ENCODE results near the gene CEACAM21. TPM values are rescaled to one million over a fixed set of nuclear protein-coding genes. Genes with fewer than 3 reads are reported as not detected.

CEACAM21 gene
- total and polyA plus RNA-seq, 2 experiments from 2014 or later, result 2.2 to 2.8 TPM

DNA sequence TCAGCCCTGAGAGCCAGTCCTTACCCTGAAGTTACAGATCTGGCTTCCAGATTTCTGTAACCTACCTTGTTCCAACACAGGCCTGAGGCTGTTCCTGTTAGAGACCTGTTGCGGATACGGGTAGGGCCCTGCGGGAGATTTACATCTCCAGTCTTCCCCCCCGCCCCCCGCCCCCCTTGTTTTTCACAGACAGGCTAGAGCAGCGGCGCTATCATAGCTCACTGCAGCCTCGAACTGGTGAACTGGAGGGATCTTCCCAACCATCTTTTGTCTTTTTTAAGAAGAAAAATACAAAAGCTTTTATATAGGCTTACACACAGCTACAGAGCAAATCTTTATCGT lies 10.6 kb upstream of the CEACAM21 start:
- Histone ChIP-seq H3K36me3 (no peaks in the 10 kb centered on the region), H3K4me3 (peak overlapping the region; percentile 14), H3K4me1 (ENCODE audit: low read depth) (no peaks in the 10 kb centered on the region), H3K9me3 (ENCODE audit: low read depth) (no peaks in the 10 kb centered on the region), H3K27me3 (no peaks in the 10 kb centered on the region), H3K27ac (no peak overlapping the region)
- no peak for DNase-seq (ENCODE audit: low read depth in 1 of 2, low spot score in 1 of 2)
- TF ChIP-seq CTCF (IDR thresholded peaks at IDR 0.05; ENCODE audit: low read depth, low read length), result no peak

DNA sequence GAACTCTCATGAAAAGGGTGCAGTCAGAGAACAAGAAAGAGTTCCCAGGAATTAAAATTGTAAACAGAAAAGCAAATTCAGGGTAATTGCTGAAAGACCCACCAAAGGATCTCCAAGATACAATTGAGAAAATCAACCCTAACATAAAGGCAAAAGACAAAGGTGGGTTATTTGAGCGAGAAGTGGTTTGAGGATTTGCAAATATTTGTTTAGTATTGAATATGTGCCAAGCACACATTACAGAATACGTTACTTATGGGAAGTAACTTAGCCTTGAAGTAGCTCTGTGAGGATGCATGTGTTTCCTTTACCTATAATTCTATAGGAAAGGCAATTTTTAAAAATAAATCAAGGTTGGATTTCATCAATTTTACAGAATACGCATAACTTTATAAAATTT lies 10.0 kb upstream of the CEACAM21 start:
- no peak for TF ChIP-seq CTCF (IDR thresholded peaks at IDR 0.05; ENCODE audit: low read depth, low read length)
- H3K9me3 ChIP-seq (ENCODE audit: low read depth), result no peaks in the 10 kb centered on the region
- DNase-seq (ENCODE audit: low read depth in 1 of 2, low spot score in 1 of 2), result no peak
- H3K36me3 ChIP-seq, result no peaks in the 10 kb centered on the region
- H3K4me1 ChIP-seq (ENCODE audit: low read depth), result no peaks in the 10 kb centered on the region
- H3K27ac ChIP-seq, result no peak overlapping the region
- no peak overlapping the region for H3K4me3 ChIP-seq
- no peaks in the 10 kb centered on the region for H3K27me3 ChIP-seq

DNA sequence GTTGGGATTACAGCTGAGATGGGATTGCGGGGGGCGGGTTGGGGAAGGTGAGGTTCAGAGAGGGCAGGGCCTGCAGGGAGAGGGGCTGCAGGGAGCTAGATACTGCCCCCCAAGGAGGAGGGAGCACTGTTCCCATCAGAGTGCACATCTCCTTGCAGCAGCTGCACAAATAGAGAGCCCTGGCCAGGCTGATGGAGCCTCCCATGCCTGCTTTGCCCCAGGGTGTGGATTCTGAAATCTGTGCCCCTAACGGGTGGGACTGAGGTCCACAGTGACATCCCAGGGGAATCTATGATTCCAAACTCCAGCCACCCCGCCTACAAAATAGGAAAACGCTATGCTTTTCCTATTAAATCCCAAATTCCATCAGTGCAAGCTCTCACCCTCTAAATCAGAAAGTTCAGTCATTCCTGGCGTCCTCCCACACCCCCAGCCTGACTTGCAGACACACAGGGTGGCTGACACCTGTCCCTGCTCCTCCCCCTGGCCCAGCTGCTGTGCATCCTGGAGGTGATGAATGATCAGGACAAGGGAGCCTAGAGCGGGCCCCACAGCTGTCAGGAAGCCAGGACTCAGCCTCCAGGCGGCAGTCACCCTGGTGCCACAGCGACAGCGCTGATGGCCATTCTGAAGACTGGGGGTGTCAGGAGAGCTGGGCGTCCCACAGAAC lies 6.3 kb upstream of the CEACAM21 start:
- Histone ChIP-seq H3K9me3 (ENCODE audit: low read depth) (no peaks in the 10 kb centered on the region), H3K27ac (no peak overlapping the region), H3K36me3 (no peaks in the 10 kb centered on the region), H3K4me3 (no peak overlapping the region), H3K27me3 (no peaks in the 10 kb centered on the region), H3K4me1 (ENCODE audit: low read depth) (no peaks in the 10 kb centered on the region)
- DNase-seq (ENCODE audit: low read depth in 1 of 2, low spot score in 1 of 2), result no peak
- no peak for TF ChIP-seq CTCF (IDR thresholded peaks at IDR 0.05; ENCODE audit: low read depth, low read length)

DNA sequence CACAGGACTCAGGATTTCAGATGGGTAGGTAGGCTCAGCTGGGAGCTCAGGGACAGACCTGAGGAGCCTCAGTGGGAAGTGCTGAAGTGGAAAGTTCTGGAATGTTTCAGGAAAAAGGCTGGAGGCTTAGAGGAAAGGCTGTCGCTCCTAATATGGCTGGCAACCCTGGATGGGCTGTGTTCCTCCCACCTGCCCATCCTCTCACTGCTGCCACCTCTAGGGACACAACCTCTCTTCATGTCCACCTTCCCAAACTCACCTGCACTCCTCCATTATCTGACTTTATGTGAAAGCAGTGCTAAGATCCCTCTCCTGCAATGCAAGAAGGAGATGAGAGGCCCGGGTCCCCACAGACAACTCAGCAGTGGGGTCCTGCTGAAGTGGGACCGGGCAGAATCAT lies 5.8 kb upstream of the CEACAM21 start:
- Histone ChIP-seq H3K36me3 (no peaks in the 10 kb centered on the region), H3K4me1 (ENCODE audit: low read depth) (no peaks in the 10 kb centered on the region), H3K4me3 (no peak overlapping the region), H3K27me3 (no peaks in the 10 kb centered on the region), H3K9me3 (ENCODE audit: low read depth) (no peaks in the 10 kb centered on the region), H3K27ac (no peak overlapping the region)
- DNase-seq (ENCODE audit: low read depth in 1 of 2, low spot score in 1 of 2), result no peak
- no peak for TF ChIP-seq CTCF (IDR thresholded peaks at IDR 0.05; ENCODE audit: low read depth, low read length)

DNA sequence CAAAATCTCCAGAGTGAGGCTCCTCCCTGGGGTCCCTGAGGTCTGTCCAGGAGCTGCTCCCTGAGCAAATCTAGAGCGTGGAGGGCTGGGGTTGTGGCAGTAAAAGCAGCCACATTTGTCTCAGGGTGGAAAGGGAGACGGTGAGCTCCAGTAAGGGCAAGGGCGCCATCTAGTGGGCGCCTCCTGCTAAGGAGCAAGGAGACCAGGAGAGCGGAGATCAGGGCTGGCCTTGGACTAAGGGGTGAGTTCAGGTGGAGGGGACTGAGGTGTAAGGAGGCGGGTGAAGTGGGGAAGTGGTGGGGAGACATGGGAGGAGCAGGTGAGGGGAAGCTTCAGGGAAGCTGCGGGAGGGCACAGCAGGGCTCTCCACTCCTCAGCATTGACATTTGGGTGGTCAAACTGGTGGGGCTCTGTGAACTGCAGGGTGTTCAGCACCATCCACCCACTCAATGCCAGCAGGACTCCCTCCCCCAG lies 5.3 kb upstream of the CEACAM21 start:
- peak; percentile 78 to 84 for DNase-seq (ENCODE audit: low read depth in 1 of 2, low spot score in 1 of 2)
- H3K9me3 ChIP-seq (ENCODE audit: low read depth), result no peaks in the 10 kb centered on the region
- H3K36me3 ChIP-seq, result no peaks in the 10 kb centered on the region
- TF ChIP-seq CTCF (IDR thresholded peaks at IDR 0.05; ENCODE audit: low read depth, low read length), result peak; percentile 98
- no peaks in the 10 kb centered on the region for H3K4me1 ChIP-seq (ENCODE audit: low read depth)
- H3K27ac ChIP-seq, result no peak overlapping the region
- no peaks in the 10 kb centered on the region for H3K27me3 ChIP-seq
- H3K4me3 ChIP-seq, result no peak overlapping the region

Measured in cardiac muscle cell (in vitro differentiated cells and primary cell).